Pancreas (tissue), 10 donors: ENCODE results near the gene ACSL1. TPM values are rescaled to one million over a fixed set of nuclear protein-coding genes. Genes with fewer than 3 reads are reported as not detected.

Source experiments
- ATAC-seq, 4 donors: fragments of 200-7000 bp; cut with Tn5 transposase; one replicate each; pipeline versions ENCODE4 v1.8.0 to v1.9.1; 2020; ENCODE audit warnings: mild to moderate bottlenecking in 4 of 4, moderate library complexity in 4 of 4
- DNase-seq, 6 donors: peaks; one replicate each; pipeline ENCODE4 v3.0.0-alpha.2; 2020
- FAIRE-seq: peaks from 2 replicates; lab custom pipeline; 2012; peaks lifted over from hg19 to GRCh38; lab: Jason Lieb, UNC
- H3K27ac ChIP-seq, 4 donors: fragments of 200-600 bp; sonication (generic); 1 replicate in 3 of 4; 2 replicates in 1 of 4; pipeline versions ENCODE4 v1.5.0 to v1.8.0; 2020
- H3K27me3 ChIP-seq, 4 donors: fragments of 200-600 bp; one replicate each; pipeline ENCODE4 v1.8.0; 2021
- H3K36me3 ChIP-seq, 3 donors: fragments of 200-600 bp; sonication (generic) in 1 of 3; one replicate each; pipeline versions ENCODE4 v1.5.0 to v1.8.0; 2020 to 2021
- H3K4me1 ChIP-seq, 3 donors: fragments of 200-600 bp; one replicate each; pipeline ENCODE4 v1.8.0; 2021
- H3K4me3 ChIP-seq, 4 donors: fragments of 200-600 bp; sonication (generic) in 2 of 4; one replicate each; pipeline versions ENCODE4 v1.5.0 to v1.8.0; 2020 to 2021
- H3K9me3 ChIP-seq, 4 donors: fragments of 200-600 bp; one replicate each; pipeline ENCODE4 v1.8.0; 2021
- CTCF ChIP-seq, 4 donors: fragments of 200-600 bp; sonication (generic) in 3 of 4; IDR thresholded peaks; one replicate each; pipeline versions ENCODE4 v1.5.0 to v1.8.0; 2021; ENCODE audit warnings: antibody characterized with exemption in 4 of 4
- WGBS, 2 donors: extraction: QIAGEN DNeasy Blood & Tissue Kit; methylation state at CpG; one replicate each; pipeline ENCODE4 v1.1.7; 2013; 5-methylcytosine and 5-hydroxymethylcytosine counted together
- intact Hi-C, 3 donors: fragments of 100-400 bp; cut with DNase I; formaldehyde crosslinking; loops; one replicate each; pipeline versions ENCODE4 v1.11.1 to v1.14.2; 2022
- polyA plus RNA-seq, 2 donors: library from polyadenylated mRNA; stranded (reverse); fragments of 200-250 nt; gene quantifications; one replicate each; pipeline ENCODE4 v1.2.3, GENCODE V29; 2013
- total RNA-seq, 6 donors: library from RNA; stranded (reverse); fragmentation: NEBNext Ultra II Directional in 4 of 6; extraction: Animal tissue kit (Norgen Biotek cat#: 25700) in 4 of 6; gene quantifications; one replicate each; pipeline versions ENCODE4 v1.2.1 to v1.2.4, GENCODE V29; 2021 to 2023
- donor health status: healthy with polysubstance abuse.
- donor health status: DM: no; HTN: no; CAD: no; lungs with moderate emphysema.
- donor health status: DM: no; HTN: no; CAD: no.
- donor health status: control.
- donor health status: control.
- donor health status: Bipolar disorder and iron deficiency.
- donor health status: DM: yes; HTN: yes; CAD: no.
- donor health status: DM: no; HTN: no; CAD: no.
- donor health status: DM: no; HTN: no; CAD: no.
- donor health status: DM: yes; HTN: yes; CAD: no.

ACSL1 gene
- total RNA-seq (10 to 100 TPM; 16.0 to 39.4 (median 20.9) TPM), polyA plus RNA-seq (10 to 100 TPM; 18.5 to 22.4 TPM)

- no peaks in the 10 kb centered on the region for H3K36me3 ChIP-seq
Observed at GRCh38 chr4:184825896-184826690, at the start of gene ACSL1. Gene ACSL1 (minus strand): TSS chr4:184825968. CDS start chr4:184803514, 22,454 bp downstream.

GRCh38 chr4:184873054-184873453 lies 47.3 kb upstream of the ACSL1 start:
- FAIRE-seq: no peak
- Histone ChIP-seq H3K4me3 (no peak overlapping the region), H3K9me3 (no peaks in the 10 kb centered on the region), H3K27ac (no peak overlapping the region), H3K36me3 (no peaks in the 10 kb centered on the region), H3K27me3 (no peaks in the 10 kb centered on the region), H3K4me1 (no peaks in the 10 kb centered on the region)
- intact Hi-C loops: no loop called here
- WGBS, 2 donors: 75 to 81% methylated on average over 2 of the region's 2 CpGs
- no peak for DNase-seq
- no peak for ATAC-seq
- TF ChIP-seq CTCF (IDR thresholded peaks at IDR 0.05): no peak

More at GRCh38 chr4:184825896-184826690, at the start of gene ACSL1:
- H3K9me3 ChIP-seq: no peaks in the 10 kb centered on the region
- FAIRE-seq (no peak), DNase-seq (peak; percentile 67 to 91 (median 83)), ATAC-seq (peak; percentile 90 to 95 (median 92))
- intact Hi-C loops: no loop called here
- no peak for TF ChIP-seq CTCF (IDR thresholded peaks at IDR 0.05)
- H3K4me1 ChIP-seq: peaks cover 0 to 5% (median 3%) of the 10 kb centered on the region in 3 donors
- H3K4me3 ChIP-seq: peak within 1 kb of the TSS; percentile 57 to 72 (median 64)
- H3K27ac ChIP-seq: peak within 1 kb of the TSS; percentile 33 to 81 (median 58)
- no peaks in the 10 kb centered on the region for H3K27me3 ChIP-seq
- WGBS, 2 donors: 0 to 1% methylated on average over 59 to 94 of the region's 94 CpGs

GRCh38 chr4:184870718-184871117 lies 45.0 kb upstream of the ACSL1 start:
- Histone ChIP-seq H3K4me3 (no peak overlapping the region), H3K36me3 (no peaks in the 10 kb centered on the region), H3K9me3 (no peaks in the 10 kb centered on the region), H3K4me1 (no peaks in the 10 kb centered on the region), H3K27me3 (no peaks in the 10 kb centered on the region), H3K27ac (no peak overlapping the region)
- DNase-seq (no peak), ATAC-seq (no peak), FAIRE-seq (no peak)
- intact Hi-C loops: no loop called here
- TF ChIP-seq CTCF (IDR thresholded peaks at IDR 0.05): no peak
- WGBS, 2 donors: 69 to 71% methylated on average over 4 of the region's 4 CpGs

- WGBS, 2 donors: 63 to 77% methylated on average over 3 of the region's 3 CpGs
- no peaks in the 10 kb centered on the region for H3K27me3 ChIP-seq
- intact Hi-C loops: no loop called here
- H3K36me3 ChIP-seq: no peaks in the 10 kb centered on the region
- H3K9me3 ChIP-seq: no peaks in the 10 kb centered on the region
- TF ChIP-seq CTCF (IDR thresholded peaks at IDR 0.05): no peak
- DNase-seq (no peak), FAIRE-seq (no peak), ATAC-seq (no peak)
- H3K4me1 ChIP-seq: no peaks in the 10 kb centered on the region
- H3K4me3 ChIP-seq: no peak overlapping the region
- no peak overlapping the region for H3K27ac ChIP-seq
Observed at GRCh38 chr4:184868623-184869022, 42.9 kb upstream of the ACSL1 start.

- Histone ChIP-seq H3K9me3 (no peaks in the 10 kb centered on the region), H3K27me3 (no peaks in the 10 kb centered on the region), H3K4me3 (no peak overlapping the region), H3K4me1 (no peaks in the 10 kb centered on the region), H3K36me3 (no peaks in the 10 kb centered on the region), H3K27ac (no peak overlapping the region)
- DNase-seq (no peak), ATAC-seq (no peak), FAIRE-seq (no peak)
- WGBS, 2 donors: 71 to 73% methylated on average over 3 of the region's 3 CpGs
- no peak for TF ChIP-seq CTCF (IDR thresholded peaks at IDR 0.05)
- intact Hi-C loops: no loop called here
Observed at GRCh38 chr4:184863916-184864315, 38.1 kb upstream of the ACSL1 start.
